ENCODE data around the gene DPY19L1.
"Not testable (repeated sequence)": the region's sequence is repeated elsewhere in the genome, so short reads cannot be mapped to it uniquely, and the experiment has no call there.

Gene DPY19L1

GRCh38 chr7:34916267-34916666 is 121.0 kb downstream of the DPY19L1 start:
- no peak for DNase-seq

DNA sequence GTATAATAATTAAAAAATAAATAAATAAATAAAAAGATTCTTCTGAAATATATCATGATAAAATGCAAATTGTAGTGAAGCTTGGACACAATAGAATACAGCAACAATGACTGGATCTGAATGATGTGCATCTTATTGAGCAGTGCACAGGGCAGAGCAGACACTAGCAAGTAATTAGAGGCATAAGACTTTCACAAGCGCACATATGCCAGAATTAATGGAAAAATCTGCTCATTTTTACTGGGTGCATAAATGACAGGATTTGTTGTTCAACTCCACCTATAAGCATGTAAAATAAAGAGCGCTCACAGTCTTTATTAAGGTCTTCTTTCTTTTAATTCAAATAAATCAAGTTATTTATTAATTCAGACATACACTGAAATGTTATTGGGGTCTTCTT is 125.0 kb downstream of the DPY19L1 start:
- DNase-seq, result no peak

DNA sequence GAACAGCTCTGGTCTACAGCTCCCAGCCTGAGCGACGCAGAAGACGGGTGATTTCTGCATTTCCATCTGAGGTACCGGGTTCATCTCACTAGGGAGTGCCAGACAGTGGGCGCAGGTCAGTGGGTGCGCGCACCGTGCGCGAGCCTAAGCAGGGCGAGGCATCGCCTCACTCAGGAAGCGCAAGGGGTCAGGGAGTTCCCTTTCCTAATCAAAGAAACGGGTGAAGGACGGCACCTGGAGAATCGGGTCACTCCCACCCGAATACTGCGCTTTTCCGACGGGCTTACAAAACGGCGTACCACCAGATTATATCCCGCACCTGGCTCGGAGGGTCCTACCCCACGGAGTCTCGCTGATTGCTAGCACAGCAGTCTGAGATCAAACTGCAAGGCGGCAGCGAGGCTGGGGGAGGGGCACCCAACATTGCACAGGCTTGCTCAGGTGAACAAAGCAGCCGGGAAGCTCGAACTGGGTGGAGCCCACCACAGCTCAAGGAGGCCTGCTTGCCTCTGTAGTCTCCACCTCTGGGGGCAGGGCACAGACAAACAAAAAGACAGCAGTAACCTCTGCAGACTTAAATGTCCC is 130.9 kb downstream of the DPY19L1 start:
- DNase-seq, result not testable (repeated sequence)

DNA sequence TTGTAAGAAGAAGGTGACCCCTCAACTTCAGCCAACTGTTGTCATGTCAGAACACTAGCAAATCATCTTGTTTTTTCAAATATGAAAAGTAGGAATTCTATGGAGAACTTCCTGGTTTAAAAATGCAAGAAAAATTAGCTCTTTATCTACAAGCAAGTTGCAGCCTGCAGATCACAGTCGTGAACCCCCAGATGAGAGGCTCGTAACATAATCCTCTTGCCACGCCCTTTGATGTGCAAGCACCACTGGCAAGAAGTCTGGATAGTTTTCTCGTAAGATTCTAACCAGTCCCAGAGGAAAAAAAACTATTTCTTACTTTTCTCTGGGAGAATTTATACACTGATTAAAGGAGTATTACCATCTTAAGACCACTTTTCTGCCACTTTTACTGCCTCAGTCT is 132.3 kb downstream of the DPY19L1 start:
- DNase-seq, result no peak

- DNase-seq, result not testable (repeated sequence)
Measured at GRCh38 chr7:34903921-34904320, 133.4 kb downstream of the DPY19L1 start.

DNA sequence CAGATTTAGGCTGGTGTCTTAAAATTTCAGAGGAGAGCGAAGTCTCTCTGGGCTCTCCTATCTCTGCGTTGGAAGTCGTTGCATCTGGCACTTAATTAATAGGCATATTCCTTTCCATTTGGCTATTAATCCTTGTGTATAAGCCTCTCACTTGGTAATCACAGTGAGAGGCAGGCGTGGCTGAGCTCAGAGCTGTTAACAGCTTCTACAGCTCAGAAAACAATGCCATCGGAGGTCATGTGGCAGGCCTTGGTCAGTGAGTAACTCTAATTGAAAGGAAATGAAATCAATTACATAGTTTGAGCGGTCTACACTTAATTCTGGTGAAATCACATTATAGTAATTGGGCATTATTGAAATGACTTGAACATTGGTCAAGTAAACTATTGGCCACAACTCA is 135.1 kb downstream of the DPY19L1 start:
- DNase-seq, result no peak

GRCh38 chr7:34900891-34901513 is 136.3 kb downstream of the DPY19L1 start:
- no peak for DNase-seq

DNA sequence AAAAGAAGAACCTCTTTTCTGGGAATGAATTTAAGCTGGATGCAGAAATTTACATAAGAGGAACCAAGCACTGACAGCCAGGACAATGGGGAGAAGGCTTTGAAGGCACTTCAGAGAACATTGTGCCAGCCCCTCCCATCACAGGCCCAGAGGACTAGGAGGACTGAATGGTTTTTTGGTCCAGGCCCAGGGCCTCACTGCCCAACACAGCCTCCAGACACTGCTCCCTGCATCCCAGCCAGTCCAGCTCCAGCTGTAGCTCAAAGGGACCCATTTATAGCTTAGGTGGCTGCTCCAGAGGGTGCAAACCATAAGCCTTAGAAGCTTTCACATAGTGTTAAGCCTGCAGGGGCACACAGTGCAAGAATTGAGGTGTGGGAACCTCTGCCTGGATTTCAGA is 142.1 kb downstream of the DPY19L1 start:
- DNase-seq, result peak; percentile 42

GRCh38 chr7:34889951-34890350 is 147.3 kb downstream of the DPY19L1 start:
- DNase-seq, result no peak

DNA sequence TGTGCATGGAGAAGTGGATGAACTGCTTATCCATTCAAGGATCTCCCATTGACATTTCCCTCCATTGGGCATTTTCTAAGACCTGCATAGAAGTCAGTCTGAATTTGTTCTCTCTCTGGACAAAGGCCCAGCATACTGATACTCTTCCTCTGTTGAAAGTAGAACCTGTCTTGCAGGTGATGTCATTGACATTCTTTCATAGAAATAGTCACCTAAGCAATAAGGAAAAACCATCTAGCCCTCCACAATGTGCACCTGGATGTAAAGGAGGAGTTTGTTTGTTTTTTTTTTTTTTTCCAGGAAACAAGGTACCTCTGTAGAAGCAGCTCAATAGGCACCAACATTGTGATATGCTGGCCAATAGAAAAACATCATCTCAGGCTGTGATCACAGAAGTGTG is 150.4 kb downstream of the DPY19L1 start:
- DNase-seq, result no peak

GRCh38 chr7:34883855-34884254 is 153.4 kb downstream of the DPY19L1 start:
- not testable (repeated sequence) for DNase-seq

DNA sequence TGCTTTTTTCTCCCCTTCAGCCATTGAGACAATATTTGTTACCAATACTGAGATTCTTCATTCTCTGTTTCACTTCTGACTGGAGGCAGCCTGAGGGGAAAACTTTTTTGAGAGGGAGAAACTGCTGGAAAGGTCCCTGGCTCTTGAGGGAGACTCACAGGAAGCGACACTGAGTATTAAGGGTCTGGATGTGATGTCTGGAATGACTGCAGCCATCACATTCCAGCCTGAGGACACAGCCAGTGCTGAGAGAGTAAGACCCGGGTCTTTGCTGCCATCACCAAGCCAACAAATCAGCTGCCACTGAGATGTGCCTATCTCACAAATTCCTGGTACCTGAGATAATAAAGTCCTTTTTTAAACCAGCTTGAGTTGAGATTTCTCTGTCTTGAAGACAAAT is 157.4 kb downstream of the DPY19L1 start:
- no peak for DNase-seq

DNA sequence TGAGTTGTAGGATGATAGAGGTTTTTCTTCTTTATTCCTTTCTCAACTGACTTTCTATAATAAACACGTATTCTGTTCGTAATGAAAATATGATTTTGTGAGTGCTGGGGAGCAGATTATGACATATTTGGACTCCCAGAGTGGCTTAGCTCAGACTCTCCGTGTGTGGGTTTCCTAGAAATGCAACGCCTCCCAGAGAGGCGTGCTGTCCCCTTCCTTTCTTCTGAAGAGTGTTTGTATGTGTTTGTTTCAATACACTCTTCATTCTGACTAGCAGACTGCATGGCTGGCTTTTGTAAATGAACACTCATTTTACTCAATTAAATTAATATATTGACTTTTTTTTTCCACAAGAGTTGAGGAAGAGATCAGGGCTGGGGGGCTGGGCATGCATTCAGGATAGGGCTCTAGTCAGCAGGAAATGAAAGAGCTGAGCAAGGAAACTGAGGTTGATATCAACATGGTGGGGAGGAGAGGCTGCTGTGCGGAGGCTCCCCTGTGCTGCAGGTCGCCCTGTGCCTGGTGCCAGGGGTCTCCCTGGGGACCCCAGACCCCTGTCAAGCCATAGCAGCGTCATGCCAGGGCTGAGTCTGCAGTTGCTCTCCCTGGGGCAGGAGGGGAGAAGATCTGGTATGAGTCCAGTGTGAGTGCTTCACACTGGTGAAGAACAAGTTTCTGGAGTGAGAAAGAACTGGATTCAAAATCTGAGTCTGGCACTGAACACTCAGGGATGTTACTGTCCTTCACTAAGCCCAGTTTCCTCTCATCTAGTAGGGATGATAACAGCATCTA is 158.1 kb downstream of the DPY19L1 start:
- not testable (repeated sequence) for DNase-seq
